Measurements from ENCODE around the gene GIT1. TPM values are rescaled to one million over a fixed set of nuclear protein-coding genes. Genes with fewer than 3 reads are reported as not detected.

The GIT1 gene
- total and polyA plus RNA-seq, 3 donors from 2014 or later, result 156 to 220 (median 169) TPM

GRCh38 chr17:29576214-29577000, 13.0 kb downstream of the GIT1 start:
- intact Hi-C loops (cut with DNase I; ENCODE audit: low total_unique reads), result no loop called here
- WGBS, 2 donors, result 94 to 100% methylated on average over 8 to 37 of the region's 37 CpGs
- TF ChIP-seq POLR2A (IDR thresholded peaks at IDR 0.05), result no peak
- Histone ChIP-seq H3K36me3 (ENCODE audit: low read depth, missing control alignments) (no peaks in the 10 kb centered on the region), H3K4me3 (no peak overlapping the region), H3K27ac (no peak overlapping the region), H3K9me3 (no peaks in the 10 kb centered on the region), H3K4me1 (peaks cover 15% of the 10 kb centered on the region), H3K27me3 (no peaks in the 10 kb centered on the region)
- DNase-seq, result no peak

- no peaks in the 10 kb centered on the region for H3K36me3 ChIP-seq (ENCODE audit: low read depth, missing control alignments)
- H3K27me3 ChIP-seq, result no peaks in the 10 kb centered on the region
- no peak for DNase-seq
- H3K27ac ChIP-seq, result no peak overlapping the region
- peaks cover 15% of the 10 kb centered on the region for H3K4me1 ChIP-seq
- no peaks in the 10 kb centered on the region for H3K9me3 ChIP-seq
- 87 to 94% methylated on average over 9 to 28 of the region's 28 CpGs for WGBS, 2 donors
- TF ChIP-seq POLR2A (IDR thresholded peaks at IDR 0.05) (no peak), CTCF (IDR thresholded peaks at IDR 0.05) (no peak)
- intact Hi-C loops (cut with DNase I; ENCODE audit: low total_unique reads), result no loop called here
- no peak overlapping the region for H3K4me3 ChIP-seq
Observed at GRCh38 chr17:29575511-29576213, 13.8 kb downstream of the GIT1 start.

DNA sequence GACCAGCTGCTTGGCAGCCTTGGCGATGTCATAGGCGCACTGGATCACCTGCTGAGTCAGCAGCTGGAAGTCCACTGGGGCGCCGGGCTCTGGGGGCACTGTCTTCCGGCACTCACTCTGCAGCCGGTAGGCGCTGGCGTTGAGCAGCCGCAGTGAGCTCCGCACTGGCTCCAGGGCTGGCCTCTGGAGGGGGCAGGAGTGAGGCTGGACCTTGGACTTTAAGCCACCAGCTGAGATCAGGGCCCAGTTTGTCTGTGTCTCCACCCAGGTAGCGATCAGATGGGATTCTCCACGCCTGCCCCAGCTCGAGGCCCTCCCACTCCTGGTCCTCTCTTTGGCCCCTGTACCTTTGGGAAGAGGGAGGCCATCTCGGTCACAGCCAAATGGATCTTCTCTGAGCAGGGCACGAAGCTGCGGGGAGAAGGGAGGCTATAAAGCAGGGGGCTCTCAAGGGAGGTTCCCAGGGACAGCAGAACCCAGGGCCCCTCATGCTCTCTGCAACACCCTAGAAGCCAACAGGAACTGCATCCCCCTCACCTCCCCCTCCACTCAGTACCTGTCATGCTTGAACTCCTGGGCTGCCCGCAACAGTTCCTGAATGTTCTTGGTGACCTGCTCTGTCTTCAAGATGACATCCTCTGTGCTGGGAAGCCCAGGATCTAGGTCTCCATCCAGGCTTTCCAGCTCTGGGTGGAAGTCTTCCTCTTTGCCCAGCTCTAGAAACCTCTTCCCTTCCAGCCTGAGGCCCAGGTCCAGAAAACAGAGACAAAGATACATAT, 14.5 kb downstream of the GIT1 start:
- Histone ChIP-seq H3K4me3 (no peak overlapping the region), H3K36me3 (ENCODE audit: low read depth, missing control alignments) (no peaks in the 10 kb centered on the region), H3K9me3 (no peaks in the 10 kb centered on the region), H3K27ac (no peak overlapping the region), H3K27me3 (no peaks in the 10 kb centered on the region), H3K4me1 (peaks cover 15% of the 10 kb centered on the region)
- TF ChIP-seq CTCF (IDR thresholded peaks at IDR 0.05) (no peak), POLR2A (IDR thresholded peaks at IDR 0.05) (no peak)
- DNase-seq, result no peak
- WGBS, 2 donors, result 84 to 89% methylated on average over 6 to 17 of the region's 17 CpGs
- intact Hi-C loops (cut with DNase I; ENCODE audit: low total_unique reads), result no loop called here

GRCh38 chr17:29573871-29574731, 15.3 kb downstream of the GIT1 start:
- intact Hi-C loops (cut with DNase I; ENCODE audit: low total_unique reads), result no loop called here
- DNase-seq, result no peak
- no peak for TF ChIP-seq POLR2A (IDR thresholded peaks at IDR 0.05)
- TF ChIP-seq CTCF (IDR thresholded peaks at IDR 0.05), result no peak
- Histone ChIP-seq H3K27ac (no peak overlapping the region), H3K4me1 (peaks cover 15% of the 10 kb centered on the region), H3K4me3 (no peak overlapping the region), H3K9me3 (no peaks in the 10 kb centered on the region), H3K27me3 (no peaks in the 10 kb centered on the region), H3K36me3 (ENCODE audit: low read depth, missing control alignments) (no peaks in the 10 kb centered on the region)
- 75 to 81% methylated on average over 12 to 14 of the region's 14 CpGs for WGBS, 2 donors

All from testis (tissue), 3 donors.